Measurements from ENCODE around the gene HLCS. TPM values are rescaled to one million over a fixed set of nuclear protein-coding genes. Genes with fewer than 3 reads are reported as not detected.

Gene HLCS
- total and polyA plus RNA-seq, 2 donors from 2014 or later = 4.5 to 29.6 TPM

DNA sequence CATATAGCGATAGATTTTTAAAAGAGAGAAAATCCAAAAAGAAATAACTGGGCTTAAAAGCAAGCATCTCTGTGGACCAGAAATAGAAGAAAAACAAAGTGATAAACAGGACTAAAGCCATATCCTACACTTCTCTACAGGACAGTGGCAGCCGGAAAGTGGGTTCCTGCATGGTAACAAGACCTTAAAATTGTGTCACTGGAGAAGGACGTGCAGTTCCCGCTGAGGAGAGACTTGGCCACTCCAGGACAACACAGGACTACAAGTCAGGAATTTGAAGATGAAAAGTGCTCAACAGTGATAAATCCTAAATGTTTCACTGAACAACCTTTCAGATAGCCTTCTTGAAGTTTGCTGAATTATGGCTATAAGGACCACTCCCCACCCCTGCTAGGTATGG is 1.9 kb upstream of the HLCS start:
- intact Hi-C loops (cut with DNase I) = no loop called here
- Histone ChIP-seq H3K27me3 (ENCODE audit: control insufficient read depth, insufficient read depth, low read length) (no peaks in the 10 kb centered on the region), H3K36me3 (ENCODE audit: control insufficient read depth in 2 of 3, insufficient read depth in 3 of 3, low read length in 3 of 3) (no peaks in the 10 kb centered on the region), H3K9me3 (ENCODE audit: control insufficient read depth in 2 of 3, insufficient read depth in 1 of 3, low read length in 3 of 3) (no peaks in the 10 kb centered on the region), H3K27ac (ENCODE audit: low read depth in 2 of 2, low read length in 2 of 2) (no peak overlapping the region), H3K4me3 (ENCODE audit: low read length in 3 of 3) (no peak overlapping the region), H3K4me1 (ENCODE audit: control insufficient read depth in 2 of 3, insufficient read depth in 2 of 3, low read depth in 1 of 3, low read length in 3 of 3) (peaks cover 0 to 2% (median 0%) of the 10 kb centered on the region in 3 donors), H3K9ac (ENCODE audit: low read length in 3 of 3) (no peak overlapping the region)
- TF ChIP-seq, protein P1, sequence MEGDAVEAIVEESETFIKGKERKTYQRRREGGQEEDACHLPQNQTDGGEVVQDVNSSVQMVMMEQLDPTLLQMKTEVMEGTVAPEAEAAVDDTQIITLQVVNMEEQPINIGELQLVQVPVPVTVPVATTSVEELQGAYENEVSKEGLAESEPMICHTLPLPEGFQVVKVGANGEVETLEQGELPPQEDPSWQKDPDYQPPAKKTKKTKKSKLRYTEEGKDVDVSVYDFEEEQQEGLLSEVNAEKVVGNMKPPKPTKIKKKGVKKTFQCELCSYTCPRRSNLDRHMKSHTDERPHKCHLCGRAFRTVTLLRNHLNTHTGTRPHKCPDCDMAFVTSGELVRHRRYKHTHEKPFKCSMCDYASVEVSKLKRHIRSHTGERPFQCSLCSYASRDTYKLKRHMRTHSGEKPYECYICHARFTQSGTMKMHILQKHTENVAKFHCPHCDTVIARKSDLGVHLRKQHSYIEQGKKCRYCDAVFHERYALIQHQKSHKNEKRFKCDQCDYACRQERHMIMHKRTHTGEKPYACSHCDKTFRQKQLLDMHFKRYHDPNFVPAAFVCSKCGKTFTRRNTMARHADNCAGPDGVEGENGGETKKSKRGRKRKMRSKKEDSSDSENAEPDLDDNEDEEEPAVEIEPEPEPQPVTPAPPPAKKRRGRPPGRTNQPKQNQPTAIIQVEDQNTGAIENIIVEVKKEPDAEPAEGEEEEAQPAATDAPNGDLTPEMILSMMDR (IDR thresholded peaks at IDR 0.05; ENCODE audit: borderline replicate concordance, extremely low read depth, insufficient read depth) = no peak
- no peak for FAIRE-seq
- no peak for DNase-seq

DNA sequence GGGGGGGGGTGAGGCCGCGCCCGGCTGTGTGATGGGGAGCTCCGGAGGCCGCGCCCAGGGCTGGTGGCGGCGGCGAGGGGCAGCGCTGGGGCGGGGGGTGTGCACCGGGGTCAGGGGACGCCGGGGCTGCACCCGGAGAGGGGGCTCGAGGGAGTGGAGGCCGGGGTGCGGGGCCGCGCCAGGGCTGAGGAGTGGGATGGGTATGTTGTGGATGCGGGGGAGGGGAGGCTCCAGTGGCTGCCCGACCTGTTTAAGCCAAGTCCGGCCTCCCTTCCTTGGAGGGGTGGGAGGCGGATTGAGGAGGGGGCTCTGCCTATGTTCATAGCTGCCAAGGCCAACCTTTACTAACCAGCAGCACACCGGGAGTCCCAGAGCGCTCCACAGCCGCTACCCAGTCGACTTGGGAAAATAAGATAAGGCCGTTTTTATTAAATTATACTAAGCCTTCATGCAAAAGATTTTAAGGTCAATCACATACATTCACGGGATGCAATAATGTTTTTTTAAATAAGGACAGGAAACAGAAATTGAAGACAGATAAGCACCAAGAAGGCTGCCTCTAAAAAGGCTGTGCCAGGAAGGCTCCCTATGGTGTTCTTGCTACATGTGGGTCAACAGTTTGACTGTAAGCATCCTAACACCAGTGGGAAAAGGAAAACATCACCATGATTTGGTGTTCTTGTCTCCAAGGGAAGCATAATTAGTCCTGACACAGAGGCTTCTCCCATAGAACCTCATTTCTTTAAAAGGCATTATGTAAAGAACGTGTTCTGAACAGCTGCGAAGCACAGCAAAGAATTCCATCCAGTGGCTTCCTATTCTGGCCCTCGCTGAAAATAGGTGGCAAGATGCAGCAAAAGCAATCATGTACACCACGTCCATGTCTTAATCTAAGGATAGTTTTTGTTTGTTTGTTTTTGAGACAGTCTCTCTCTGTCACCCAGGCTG is 626 bp upstream of the HLCS start:
- H3K9ac ChIP-seq (ENCODE audit: low read length in 3 of 3) = peak overlapping the region in 1 of 3 donors; percentile 61
- FAIRE-seq (no peak), DNase-seq (peak in 4 of 5 donors; percentile 55 to 88 (median 65))
- no peaks in the 10 kb centered on the region for H3K36me3 ChIP-seq (ENCODE audit: control insufficient read depth in 2 of 3, insufficient read depth in 3 of 3, low read length in 3 of 3)
- H3K27me3 ChIP-seq (ENCODE audit: control insufficient read depth, insufficient read depth, low read length) = no peaks in the 10 kb centered on the region
- H3K9me3 ChIP-seq (ENCODE audit: control insufficient read depth in 2 of 3, insufficient read depth in 1 of 3, low read length in 3 of 3) = no peaks in the 10 kb centered on the region
- H3K4me3 ChIP-seq (ENCODE audit: low read length in 3 of 3) = peak overlapping the region in 2 of 3 donors; percentile 48 to 61
- peak overlapping the region; percentile 16 to 69 for H3K27ac ChIP-seq (ENCODE audit: low read depth in 2 of 2, low read length in 2 of 2)
- TF ChIP-seq, protein P1 (IDR thresholded peaks at IDR 0.05; ENCODE audit: borderline replicate concordance, extremely low read depth, insufficient read depth) = no peak
- peaks cover 0 to 2% (median 0%) of the 10 kb centered on the region in 3 donors for H3K4me1 ChIP-seq (ENCODE audit: control insufficient read depth in 2 of 3, insufficient read depth in 2 of 3, low read depth in 1 of 3, low read length in 3 of 3)
- intact Hi-C loops (cut with DNase I) = no loop called here

DNA sequence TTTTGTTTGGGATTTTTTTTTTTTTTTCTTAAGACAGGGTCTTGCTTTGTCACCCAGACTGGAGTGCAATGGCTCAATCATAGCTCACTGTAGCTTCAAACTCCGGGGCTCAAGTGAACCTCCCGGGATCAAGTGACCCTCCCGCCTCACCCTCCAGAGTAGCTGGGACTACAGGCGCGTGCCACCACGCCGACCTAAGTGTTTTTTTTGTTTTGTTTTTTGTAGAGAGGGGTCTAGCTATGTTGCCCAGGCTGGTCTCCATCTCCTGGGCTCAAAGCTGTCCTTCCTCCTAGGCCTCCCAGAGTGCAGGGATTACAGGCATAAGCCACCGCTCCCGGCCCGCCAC is 776 bp downstream of the HLCS start:
- no peak for DNase-seq
- intact Hi-C loops (cut with DNase I) = no loop called here
- peak overlapping the region; percentile 32 to 76 (median 65) for H3K4me3 ChIP-seq (ENCODE audit: low read length in 3 of 3)
- peaks cover 0 to 2% (median 0%) of the 10 kb centered on the region in 3 donors for H3K4me1 ChIP-seq (ENCODE audit: control insufficient read depth in 2 of 3, insufficient read depth in 2 of 3, low read depth in 1 of 3, low read length in 3 of 3)
- H3K9ac ChIP-seq (ENCODE audit: low read length in 3 of 3) = peak overlapping the region in 2 of 3 donors; percentile 54 to 61
- no peaks in the 10 kb centered on the region for H3K9me3 ChIP-seq (ENCODE audit: control insufficient read depth in 2 of 3, insufficient read depth in 1 of 3, low read length in 3 of 3)
- H3K27ac ChIP-seq (ENCODE audit: low read depth in 2 of 2, low read length in 2 of 2) = peak overlapping the region; percentile 37 to 51
- no peaks in the 10 kb centered on the region for H3K27me3 ChIP-seq (ENCODE audit: control insufficient read depth, insufficient read depth, low read length)
- H3K36me3 ChIP-seq (ENCODE audit: control insufficient read depth in 2 of 3, insufficient read depth in 3 of 3, low read length in 3 of 3) = peaks cover 0 to 3% (median 0%) of the 10 kb centered on the region in 3 donors
- FAIRE-seq = no peak
- TF ChIP-seq, protein P1 (IDR thresholded peaks at IDR 0.05; ENCODE audit: borderline replicate concordance, extremely low read depth, insufficient read depth) = no peak
